C4-2B (cell line): Measurements from ENCODE around the gene MAOB.

Source experiments
- CTCF ChIP-seq: fragments of 450-650 bp; conservative IDR thresholded peaks from 2 replicates; pipeline ENCODE4 v1.5.1; 2017; ENCODE audit warnings: mild to moderate bottlenecking
- ZFX ChIP-seq: fragments of 450-650 bp; IDR thresholded peaks from 2 replicates; pipeline ENCODE4 v1.6.1; 2017

GRCh38 chrX:43753637-43754036 is 128.6 kb downstream of the MAOB start:
- no peak for TF ChIP-seq CTCF
- no peak for TF ChIP-seq ZFX
